ENCODE measurements around the gene MCM5. TPM values are rescaled to one million over a fixed set of nuclear protein-coding genes. Genes with fewer than 3 reads are reported as not detected.
"Not testable (repeated sequence)": the region's sequence is repeated elsewhere in the genome, so short reads cannot be mapped to it uniquely, and the experiment has no call there.

The MCM5 gene
- total RNA-seq, 2 donors from 2014 or later: 42.2 to 51.8 TPM

DNA sequence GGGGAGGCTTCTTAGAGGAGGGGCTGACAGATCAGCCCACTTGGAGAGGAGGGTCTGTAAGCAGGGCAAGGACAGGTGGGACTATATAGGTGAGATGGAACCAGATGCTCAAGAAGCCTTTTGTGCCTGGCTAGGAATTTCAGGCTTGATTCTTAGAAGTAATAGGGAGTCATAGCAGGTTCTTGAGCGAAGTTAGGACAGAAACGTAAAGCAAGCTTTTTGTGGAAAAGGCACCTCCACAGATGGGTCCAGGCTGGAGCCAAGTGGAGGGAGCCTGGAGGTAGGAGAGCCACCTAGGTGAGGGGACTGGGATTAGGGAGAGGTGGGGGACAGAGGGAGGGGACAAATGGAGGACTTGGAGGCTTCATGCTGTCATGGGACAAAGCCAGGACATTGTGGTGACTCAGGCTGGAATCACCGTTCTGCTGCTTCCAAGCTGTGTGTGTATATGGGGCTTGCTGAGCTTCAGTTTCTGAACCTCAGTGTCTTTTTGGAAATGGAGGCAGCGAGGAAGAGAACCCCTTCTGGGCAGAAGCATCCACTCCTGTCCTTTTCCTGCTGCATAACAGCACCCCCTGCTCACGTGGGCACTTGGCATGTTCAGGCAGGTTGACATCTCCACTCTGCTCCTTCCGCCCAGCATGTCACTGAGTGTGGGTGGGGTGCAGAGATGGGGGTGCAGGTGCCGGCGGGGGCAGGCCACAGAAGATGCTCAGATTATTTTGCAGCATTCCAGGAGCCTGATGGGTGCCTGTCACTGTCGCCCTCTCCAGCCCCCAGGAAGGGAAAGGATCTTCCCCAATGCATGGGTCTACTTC, 58.0 kb downstream of the MCM5 start:
- intact Hi-C loops (cut with DNase I): no loop called here
- Histone ChIP-seq H3K27ac (no peak overlapping the region), H3K4me1 (replicated peaks) (peaks cover 2% of the 10 kb centered on the region), H3K27me3 (replicated peaks; ENCODE audit: insufficient read depth) (no peaks in the 10 kb centered on the region), H3K4me3 (no peak overlapping the region), H3K36me3 (no peaks in the 10 kb centered on the region), H3K9me3 (no peaks in the 10 kb centered on the region)
- no peak for DNase-seq (ENCODE audit: low spot score)
- 64% methylated on average over 9 of the region's 9 CpGs for WGBS
- TF ChIP-seq POLR2AphosphoS5 (IDR thresholded peaks at IDR 0.05) (no peak), POLR2A (IDR thresholded peaks at IDR 0.05) (no peak), CTCF (IDR thresholded peaks at IDR 0.05) (no peak)

DNA sequence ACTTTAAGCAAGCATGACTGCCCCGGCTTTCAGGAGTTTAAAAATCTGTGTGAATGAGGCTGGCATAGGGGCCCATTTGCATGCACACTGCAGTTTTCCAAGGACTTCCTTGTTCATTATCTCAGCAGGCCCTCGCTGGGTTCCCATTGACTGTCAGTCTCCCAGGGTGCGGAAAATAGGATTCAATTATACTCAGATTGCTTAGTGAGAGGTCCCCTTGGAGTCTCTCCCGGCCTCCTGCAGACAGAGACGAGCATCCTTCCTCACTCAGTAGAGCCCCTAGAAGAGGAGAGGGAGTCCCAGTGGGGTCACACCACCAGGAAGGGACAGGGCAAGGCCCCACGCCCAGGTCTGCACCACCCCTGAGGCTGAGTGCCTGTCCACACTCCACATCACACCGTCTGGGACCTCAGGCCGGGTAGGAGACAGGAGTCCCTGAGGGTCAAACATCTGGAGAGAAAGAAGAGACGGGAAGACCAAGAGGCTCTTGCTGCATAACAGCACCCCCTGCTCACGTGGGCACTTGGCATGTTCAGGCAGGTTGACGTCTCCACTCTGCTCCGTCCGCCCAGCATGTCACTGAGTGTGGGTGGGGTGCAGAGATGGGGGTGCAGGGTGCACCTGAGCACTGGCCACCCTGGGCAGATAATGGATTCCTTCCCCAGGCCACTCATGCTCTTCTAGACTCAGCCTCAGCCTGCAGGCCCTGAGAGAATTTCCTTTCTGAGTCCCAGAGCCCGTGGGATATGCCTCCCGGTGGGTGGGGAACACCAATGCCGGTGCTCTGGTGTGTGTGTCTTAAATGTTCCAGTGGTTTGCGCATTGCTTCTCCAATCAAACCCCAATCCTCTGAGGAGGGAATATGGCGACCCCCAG, 58.8 kb downstream of the MCM5 start:
- DNase-seq (ENCODE audit: low spot score): no peak
- TF ChIP-seq POLR2AphosphoS5 (IDR thresholded peaks at IDR 0.05) (no peak), CTCF (IDR thresholded peaks at IDR 0.05) (no peak), POLR2A (IDR thresholded peaks at IDR 0.05) (no peak)
- Histone ChIP-seq H3K9me3 (no peaks in the 10 kb centered on the region), H3K4me3 (no peak overlapping the region), H3K27ac (no peak overlapping the region), H3K36me3 (no peaks in the 10 kb centered on the region), H3K4me1 (replicated peaks) (no peaks in the 10 kb centered on the region), H3K27me3 (replicated peaks; ENCODE audit: insufficient read depth) (no peaks in the 10 kb centered on the region)
- intact Hi-C loops (cut with DNase I): no loop called here
- WGBS: 71% methylated on average over 17 of the region's 18 CpGs

DNA sequence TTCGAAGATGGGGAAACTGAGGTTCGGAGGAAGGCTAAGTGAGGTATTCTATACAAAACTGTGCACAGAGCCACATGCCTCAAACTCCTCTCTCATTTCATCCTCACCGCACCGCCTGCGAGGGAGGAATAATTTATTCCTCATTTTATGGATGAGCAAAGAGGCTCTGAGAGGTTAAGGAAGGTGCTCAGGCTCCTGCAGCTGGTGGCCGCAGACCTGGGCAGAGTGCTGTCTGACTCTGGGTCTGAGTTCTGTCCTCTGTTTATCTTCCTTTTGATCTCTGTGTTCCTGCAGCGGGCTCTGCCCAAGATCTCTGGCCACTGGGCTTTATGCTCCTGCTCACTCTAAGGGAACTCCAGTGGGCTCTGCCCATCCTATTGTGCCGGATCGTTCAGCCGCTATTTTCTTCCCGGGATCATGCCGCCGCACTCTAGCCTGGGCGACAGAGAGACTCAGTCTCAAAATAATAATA, 59.5 kb downstream of the MCM5 start:
- no peaks in the 10 kb centered on the region for H3K36me3 ChIP-seq
- no peaks in the 10 kb centered on the region for H3K9me3 ChIP-seq
- H3K27ac ChIP-seq: no peak overlapping the region
- H3K4me1 ChIP-seq (replicated peaks): no peaks in the 10 kb centered on the region
- no peaks in the 10 kb centered on the region for H3K27me3 ChIP-seq (replicated peaks; ENCODE audit: insufficient read depth)
- no peak overlapping the region for H3K4me3 ChIP-seq
- TF ChIP-seq POLR2AphosphoS5 (IDR thresholded peaks at IDR 0.05) (no peak), POLR2A (IDR thresholded peaks at IDR 0.05) (no peak), CTCF (IDR thresholded peaks at IDR 0.05) (no peak)
- no peak for DNase-seq (ENCODE audit: low spot score)
- intact Hi-C loops (cut with DNase I): no loop called here
- WGBS: 90% methylated on average over 14 of the region's 14 CpGs

GRCh38 chr22:35459976-35460375, 60.0 kb downstream of the MCM5 start:
- H3K4me3 ChIP-seq; intact Hi-C loops (cut with DNase I): not testable (repeated sequence)

GRCh38 chr22:35460688-35461087, 60.7 kb downstream of the MCM5 start:
- no peak for DNase-seq (ENCODE audit: low spot score)

More at GRCh38 chr22:35459976-35460375, 60.0 kb downstream of the MCM5 start:
- not testable (repeated sequence) for DNase-seq (ENCODE audit: low spot score); H3K9me3 ChIP-seq; H3K27ac ChIP-seq; H3K4me1 ChIP-seq (replicated peaks); H3K27me3 ChIP-seq (replicated peaks; ENCODE audit: insufficient read depth); H3K36me3 ChIP-seq
- WGBS: 92% methylated on average over 10 of the region's 10 CpGs

More at GRCh38 chr22:35460688-35461087, 60.7 kb downstream of the MCM5 start:
- WGBS: 83% methylated on average over 8 of the region's 8 CpGs
- H3K36me3 ChIP-seq: no peaks in the 10 kb centered on the region
- H3K27ac ChIP-seq: no peak overlapping the region
- no peak overlapping the region for H3K4me3 ChIP-seq
- H3K4me1 ChIP-seq (replicated peaks): no peaks in the 10 kb centered on the region
- intact Hi-C loops (cut with DNase I): no loop called here
- no peaks in the 10 kb centered on the region for H3K9me3 ChIP-seq
- H3K27me3 ChIP-seq (replicated peaks; ENCODE audit: insufficient read depth): no peaks in the 10 kb centered on the region
- TF ChIP-seq CTCF (IDR thresholded peaks at IDR 0.05): no peak
- TF ChIP-seq POLR2AphosphoS5 (IDR thresholded peaks at IDR 0.05): no peak
- TF ChIP-seq POLR2A (IDR thresholded peaks at IDR 0.05): no peak
